WTC11 (cell line): ENCODE results near the gene BCAS3. TPM values are rescaled to one million over a fixed set of nuclear protein-coding genes. Genes with fewer than 3 reads are reported as not detected.

Source experiments
- ATAC-seq: fragments of 200-7000 bp; cut with Tn5 transposase; 2 replicates; pipeline ENCODE4 v1.10.0; 2021; ENCODE audit warnings: mild to moderate bottlenecking, moderate library complexity
- CTCF ChIA-PET: fragments of 300-600 bp; sonication (Branson Sonifier 250); formaldehyde crosslinking; loops from one replicate; lab custom pipeline; 2021; ENCODE audit warnings: antibody characterized with exemption; lab: Charles Lee
- POLR2A ChIA-PET: fragments of 350-600 bp; sonication (Branson Sonifier 250); formaldehyde crosslinking; loops from one replicate; lab custom pipeline; 2021; ENCODE audit warnings: antibody characterized with exemption; lab: Charles Lee
- DNase-seq: peaks from one replicate; pipeline ENCODE4 v3.0.0; 2021; ENCODE audit warnings: low spot score
- H3K27ac Mint-ChIP-seq: 2 replicates; pipeline ENCODE4 v1.8.0; 2021; ENCODE audit warnings: mixed read lengths
- H3K27me3 Mint-ChIP-seq: 2 replicates; pipeline ENCODE4 v1.8.0; 2021; ENCODE audit warnings: low read depth, mild to moderate bottlenecking, moderate library complexity, mixed read lengths
- H3K36me3 Mint-ChIP-seq: 2 replicates; pipeline ENCODE4 v1.8.0; 2021; ENCODE audit warnings: mixed read lengths
- H3K4me1 Mint-ChIP-seq: 2 replicates; pipeline ENCODE4 v1.8.0; 2022; ENCODE audit warnings: mixed read lengths
- H3K4me3 Mint-ChIP-seq: 2 replicates; pipeline ENCODE4 v1.8.0; 2021; ENCODE audit warnings: mild to moderate bottlenecking, moderate library complexity, mixed read lengths
- H3K9me3 Mint-ChIP-seq: 2 replicates; pipeline ENCODE4 v1.8.0; 2021; ENCODE audit warnings: mixed read lengths
- FOXP1 ChIP-seq: sonication (generic); formaldehyde crosslinking; IDR thresholded peaks from 2 replicates; pipeline ENCODE4 v1.8.0; 2022; ENCODE audit warnings: missing genetic modification reagents, mild to moderate bottlenecking, moderate library complexity, borderline replicate concordance
- GTF2I ChIP-seq: fragments of 250-450 bp; sonication (Bioruptor Pico); conservative IDR thresholded peaks from 2 replicates; pipeline ENCODE4 v1.4.0; 2021; ENCODE audit warnings: mild to moderate bottlenecking
- HMGA2 ChIP-seq: fragments of 250-450 bp; sonication (Bioruptor Pico); IDR thresholded peaks from 2 replicates; pipeline ENCODE4 v1.4.0; 2021; ENCODE audit warnings: mild to moderate bottlenecking, moderate library complexity
- NFATC4 ChIP-seq: fragments of 250-450 bp; sonication (Bioruptor Pico); IDR thresholded peaks from 2 replicates; pipeline ENCODE4 v1.9.0; 2021; ENCODE audit warnings: mild to moderate bottlenecking
- PREB ChIP-seq: sonication (generic); formaldehyde crosslinking; IDR thresholded peaks from 2 replicates; pipeline ENCODE4 v1.8.1; 2022; ENCODE audit warnings: mild to moderate bottlenecking, missing genetic modification reagents, moderate library complexity, borderline replicate concordance
- RORB ChIP-seq: fragments of 250-450 bp; sonication (Bioruptor Pico); IDR thresholded peaks from 2 replicates; pipeline ENCODE4 v1.9.0; 2021; ENCODE audit warnings: mild to moderate bottlenecking
- SOX15 ChIP-seq: fragments of 250-450 bp; sonication (Bioruptor Pico); IDR thresholded peaks from 2 replicates; pipeline ENCODE4 v1.9.0; 2021; ENCODE audit warnings: mild to moderate bottlenecking
- TP53 ChIP-seq: sonication (generic); formaldehyde crosslinking; IDR thresholded peaks from 2 replicates; pipeline ENCODE4 v1.8.1; 2023; ENCODE audit warnings: mild to moderate bottlenecking, missing genetic modification reagents
- USF1 ChIP-seq: sonication (generic); formaldehyde crosslinking; IDR thresholded peaks from 2 replicates; pipeline ENCODE4 v1.8.0; 2022; ENCODE audit warnings: mild to moderate bottlenecking, missing genetic modification reagents
- ZBTB21 ChIP-seq: sonication (generic); formaldehyde crosslinking; IDR thresholded peaks from 2 replicates; pipeline ENCODE4 v1.8.1; 2023; ENCODE audit warnings: mild to moderate bottlenecking, missing genetic modification reagents, borderline replicate concordance
- ZNF416 ChIP-seq: fragments of 250-450 bp; sonication (Bioruptor Pico); IDR thresholded peaks from 2 replicates; pipeline ENCODE4 v1.9.0; 2021; ENCODE audit warnings: mild to moderate bottlenecking, inconsistent platforms
- ZNF512 ChIP-seq: sonication (generic); formaldehyde crosslinking; IDR thresholded peaks from 2 replicates; pipeline ENCODE4 v1.8.1; 2022; ENCODE audit warnings: missing genetic modification reagents, borderline replicate concordance
- ZNF671 ChIP-seq: fragments of 250-450 bp; sonication (Bioruptor Pico); IDR thresholded peaks from 2 replicates; pipeline ENCODE4 v1.8.0; 2021; ENCODE audit warnings: mild to moderate bottlenecking
- total RNA-seq: library from RNA; stranded (reverse); gene quantifications from 3 replicates; pipeline ENCODE4 v1.2.3, GENCODE V29; 2021
- TF ChIP-seq, protein P1 (sequence below): sonication (generic); formaldehyde crosslinking; IDR thresholded peaks from 2 replicates; pipeline ENCODE4 v1.8.0; 2023; ENCODE audit warnings: mild to moderate bottlenecking, missing genetic modification reagents
- TF ChIP-seq, protein P2 (sequence below): sonication (generic); formaldehyde crosslinking; IDR thresholded peaks from 2 replicates; pipeline ENCODE4 v1.8.1; 2022; ENCODE audit warnings: low read depth, mild to moderate bottlenecking, moderate library complexity, missing genetic modification reagents, borderline replicate concordance
- TF ChIP-seq, protein P3 (sequence below): sonication (generic); formaldehyde crosslinking; IDR thresholded peaks from 2 replicates; pipeline ENCODE4 v1.8.1; 2023; ENCODE audit warnings: mild to moderate bottlenecking, missing genetic modification reagents, borderline replicate concordance
- TF ChIP-seq, protein P4 (sequence below): sonication (generic); formaldehyde crosslinking; IDR thresholded peaks from 2 replicates; pipeline ENCODE4 v1.8.1; 2023; ENCODE audit warnings: mild to moderate bottlenecking, missing genetic modification reagents
- TF ChIP-seq, protein P5 (sequence below): sonication (generic); formaldehyde crosslinking; IDR thresholded peaks from 2 replicates; pipeline ENCODE4 v1.8.1; 2023; ENCODE audit warnings: mild to moderate bottlenecking, missing genetic modification reagents

Gene BCAS3
- total RNA-seq, 1 experiment from 2014 or later: 15.5 TPM

GRCh38 chr17:60941028-60941427 is 263.4 kb downstream of the BCAS3 start (continued):
- TF ChIP-seq PREB (CRISPR knock-in tag): no peak

GRCh38 chr17:60941571-60941970 is 263.9 kb downstream of the BCAS3 start:
- Mint-ChIP-seq H3K4me1 (no peaks in the 10 kb centered on the region), H3K27me3 (no peaks in the 10 kb centered on the region), H3K36me3 (no peaks in the 10 kb centered on the region), H3K4me3 (no peak overlapping the region), H3K9me3 (no peaks in the 10 kb centered on the region), H3K27ac (no peak overlapping the region)
- CTCF ChIA-PET: interaction anchor here (1.3 to 1.5 kb wide), 2 partner anchors 30 to 221 kb away, joined by 3 to 4 read pairs; no protein-coding TSS in a partner anchor
- DNase-seq (no peak), ATAC-seq (no peak)
- POLR2A ChIA-PET: no interaction called here
- TF ChIP-seq FOXP1 (CRISPR knock-in tag): no peak
- TF ChIP-seq, protein P1, sequence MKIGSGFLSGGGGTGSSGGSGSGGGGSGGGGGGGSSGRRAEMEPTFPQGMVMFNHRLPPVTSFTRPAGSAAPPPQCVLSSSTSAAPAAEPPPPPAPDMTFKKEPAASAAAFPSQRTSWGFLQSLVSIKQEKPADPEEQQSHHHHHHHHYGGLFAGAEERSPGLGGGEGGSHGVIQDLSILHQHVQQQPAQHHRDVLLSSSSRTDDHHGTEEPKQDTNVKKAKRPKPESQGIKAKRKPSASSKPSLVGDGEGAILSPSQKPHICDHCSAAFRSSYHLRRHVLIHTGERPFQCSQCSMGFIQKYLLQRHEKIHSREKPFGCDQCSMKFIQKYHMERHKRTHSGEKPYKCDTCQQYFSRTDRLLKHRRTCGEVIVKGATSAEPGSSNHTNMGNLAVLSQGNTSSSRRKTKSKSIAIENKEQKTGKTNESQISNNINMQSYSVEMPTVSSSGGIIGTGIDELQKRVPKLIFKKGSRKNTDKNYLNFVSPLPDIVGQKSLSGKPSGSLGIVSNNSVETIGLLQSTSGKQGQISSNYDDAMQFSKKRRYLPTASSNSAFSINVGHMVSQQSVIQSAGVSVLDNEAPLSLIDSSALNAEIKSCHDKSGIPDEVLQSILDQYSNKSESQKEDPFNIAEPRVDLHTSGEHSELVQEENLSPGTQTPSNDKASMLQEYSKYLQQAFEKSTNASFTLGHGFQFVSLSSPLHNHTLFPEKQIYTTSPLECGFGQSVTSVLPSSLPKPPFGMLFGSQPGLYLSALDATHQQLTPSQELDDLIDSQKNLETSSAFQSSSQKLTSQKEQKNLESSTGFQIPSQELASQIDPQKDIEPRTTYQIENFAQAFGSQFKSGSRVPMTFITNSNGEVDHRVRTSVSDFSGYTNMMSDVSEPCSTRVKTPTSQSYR (CRISPR knock-in tag): no peak
- no peak for TF ChIP-seq SOX15
- TF ChIP-seq ZNF512 (CRISPR knock-in tag): no peak
- TF ChIP-seq, protein P2, sequence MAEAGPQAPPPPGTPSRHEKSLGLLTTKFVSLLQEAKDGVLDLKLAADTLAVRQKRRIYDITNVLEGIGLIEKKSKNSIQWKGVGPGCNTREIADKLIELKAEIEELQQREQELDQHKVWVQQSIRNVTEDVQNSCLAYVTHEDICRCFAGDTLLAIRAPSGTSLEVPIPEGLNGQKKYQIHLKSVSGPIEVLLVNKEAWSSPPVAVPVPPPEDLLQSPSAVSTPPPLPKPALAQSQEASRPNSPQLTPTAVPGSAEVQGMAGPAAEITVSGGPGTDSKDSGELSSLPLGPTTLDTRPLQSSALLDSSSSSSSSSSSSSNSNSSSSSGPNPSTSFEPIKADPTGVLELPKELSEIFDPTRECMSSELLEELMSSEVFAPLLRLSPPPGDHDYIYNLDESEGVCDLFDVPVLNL (CRISPR knock-in tag): no peak
- no peak for TF ChIP-seq NFATC4 (CRISPR knock-in tag)
- no peak for TF ChIP-seq HMGA2 (CRISPR knock-in tag)
- no peak for TF ChIP-seq RORB
- TF ChIP-seq ZNF416 (CRISPR knock-in tag): no peak
- TF ChIP-seq, protein P3, sequence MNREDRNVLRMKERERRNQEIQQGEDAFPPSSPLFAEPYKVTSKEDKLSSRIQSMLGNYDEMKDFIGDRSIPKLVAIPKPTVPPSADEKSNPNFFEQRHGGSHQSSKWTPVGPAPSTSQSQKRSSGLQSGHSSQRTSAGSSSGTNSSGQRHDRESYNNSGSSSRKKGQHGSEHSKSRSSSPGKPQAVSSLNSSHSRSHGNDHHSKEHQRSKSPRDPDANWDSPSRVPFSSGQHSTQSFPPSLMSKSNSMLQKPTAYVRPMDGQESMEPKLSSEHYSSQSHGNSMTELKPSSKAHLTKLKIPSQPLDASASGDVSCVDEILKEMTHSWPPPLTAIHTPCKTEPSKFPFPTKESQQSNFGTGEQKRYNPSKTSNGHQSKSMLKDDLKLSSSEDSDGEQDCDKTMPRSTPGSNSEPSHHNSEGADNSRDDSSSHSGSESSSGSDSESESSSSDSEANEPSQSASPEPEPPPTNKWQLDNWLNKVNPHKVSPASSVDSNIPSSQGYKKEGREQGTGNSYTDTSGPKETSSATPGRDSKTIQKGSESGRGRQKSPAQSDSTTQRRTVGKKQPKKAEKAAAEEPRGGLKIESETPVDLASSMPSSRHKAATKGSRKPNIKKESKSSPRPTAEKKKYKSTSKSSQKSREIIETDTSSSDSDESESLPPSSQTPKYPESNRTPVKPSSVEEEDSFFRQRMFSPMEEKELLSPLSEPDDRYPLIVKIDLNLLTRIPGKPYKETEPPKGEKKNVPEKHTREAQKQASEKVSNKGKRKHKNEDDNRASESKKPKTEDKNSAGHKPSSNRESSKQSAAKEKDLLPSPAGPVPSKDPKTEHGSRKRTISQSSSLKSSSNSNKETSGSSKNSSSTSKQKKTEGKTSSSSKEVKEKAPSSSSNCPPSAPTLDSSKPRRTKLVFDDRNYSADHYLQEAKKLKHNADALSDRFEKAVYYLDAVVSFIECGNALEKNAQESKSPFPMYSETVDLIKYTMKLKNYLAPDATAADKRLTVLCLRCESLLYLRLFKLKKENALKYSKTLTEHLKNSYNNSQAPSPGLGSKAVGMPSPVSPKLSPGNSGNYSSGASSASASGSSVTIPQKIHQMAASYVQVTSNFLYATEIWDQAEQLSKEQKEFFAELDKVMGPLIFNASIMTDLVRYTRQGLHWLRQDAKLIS (CRISPR knock-in tag): no peak
- TF ChIP-seq GTF2I: no peak

- Mint-ChIP-seq H3K36me3 (no peaks in the 10 kb centered on the region), H3K27ac (no peak overlapping the region), H3K4me1 (no peaks in the 10 kb centered on the region), H3K27me3 (no peaks in the 10 kb centered on the region), H3K4me3 (no peak overlapping the region), H3K9me3 (no peaks in the 10 kb centered on the region)
- ATAC-seq (no peak), DNase-seq (no peak)
- ChIA-PET CTCF (no interaction called here), POLR2A (no interaction called here)
- TF ChIP-seq, protein P4, sequence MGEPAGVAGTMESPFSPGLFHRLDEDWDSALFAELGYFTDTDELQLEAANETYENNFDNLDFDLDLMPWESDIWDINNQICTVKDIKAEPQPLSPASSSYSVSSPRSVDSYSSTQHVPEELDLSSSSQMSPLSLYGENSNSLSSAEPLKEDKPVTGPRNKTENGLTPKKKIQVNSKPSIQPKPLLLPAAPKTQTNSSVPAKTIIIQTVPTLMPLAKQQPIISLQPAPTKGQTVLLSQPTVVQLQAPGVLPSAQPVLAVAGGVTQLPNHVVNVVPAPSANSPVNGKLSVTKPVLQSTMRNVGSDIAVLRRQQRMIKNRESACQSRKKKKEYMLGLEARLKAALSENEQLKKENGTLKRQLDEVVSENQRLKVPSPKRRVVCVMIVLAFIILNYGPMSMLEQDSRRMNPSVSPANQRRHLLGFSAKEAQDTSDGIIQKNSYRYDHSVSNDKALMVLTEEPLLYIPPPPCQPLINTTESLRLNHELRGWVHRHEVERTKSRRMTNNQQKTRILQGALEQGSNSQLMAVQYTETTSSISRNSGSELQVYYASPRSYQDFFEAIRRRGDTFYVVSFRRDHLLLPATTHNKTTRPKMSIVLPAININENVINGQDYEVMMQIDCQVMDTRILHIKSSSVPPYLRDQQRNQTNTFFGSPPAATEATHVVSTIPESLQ (CRISPR knock-in tag): no peak
- TF ChIP-seq ZNF671 (CRISPR knock-in tag): no peak
- TF ChIP-seq USF1 (CRISPR knock-in tag): no peak
- TF ChIP-seq, protein P5, sequence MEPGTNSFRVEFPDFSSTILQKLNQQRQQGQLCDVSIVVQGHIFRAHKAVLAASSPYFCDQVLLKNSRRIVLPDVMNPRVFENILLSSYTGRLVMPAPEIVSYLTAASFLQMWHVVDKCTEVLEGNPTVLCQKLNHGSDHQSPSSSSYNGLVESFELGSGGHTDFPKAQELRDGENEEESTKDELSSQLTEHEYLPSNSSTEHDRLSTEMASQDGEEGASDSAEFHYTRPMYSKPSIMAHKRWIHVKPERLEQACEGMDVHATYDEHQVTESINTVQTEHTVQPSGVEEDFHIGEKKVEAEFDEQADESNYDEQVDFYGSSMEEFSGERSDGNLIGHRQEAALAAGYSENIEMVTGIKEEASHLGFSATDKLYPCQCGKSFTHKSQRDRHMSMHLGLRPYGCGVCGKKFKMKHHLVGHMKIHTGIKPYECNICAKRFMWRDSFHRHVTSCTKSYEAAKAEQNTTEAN: no peak
- TF ChIP-seq ZBTB21 (CRISPR knock-in tag): no peak
- no peak for TF ChIP-seq TP53 (CRISPR knock-in tag)
These were observed 267.1 kb downstream of the BCAS3 start for GRCh38 chr17:60944751-60945150.
